Peyer's patch (tissue), 4 donors: ENCODE results near the gene SGPL1.

Source experiments
- CTCF ChIP-seq, 6 experiments: fragments of 450-650 bp in 4 of 6; fragments of 200-600 bp in 2 of 6; sonication (generic) in 1 of 6; IDR thresholded peaks; one replicate each; pipeline ENCODE4 v1.5.1; 2017 to 2019; ENCODE audit warnings: antibody characterized with exemption in 6 of 6, mild to moderate bottlenecking in 3 of 6, moderate library complexity in 1 of 6
- POLR2A ChIP-seq, 2 donors: fragments of 450-650 bp; IDR thresholded peaks; one replicate each; pipeline ENCODE4 v1.5.1; 2017; ENCODE audit warnings: antibody characterized with exemption in 2 of 2, mild to moderate bottlenecking in 2 of 2, moderate library complexity in 2 of 2

DNA sequence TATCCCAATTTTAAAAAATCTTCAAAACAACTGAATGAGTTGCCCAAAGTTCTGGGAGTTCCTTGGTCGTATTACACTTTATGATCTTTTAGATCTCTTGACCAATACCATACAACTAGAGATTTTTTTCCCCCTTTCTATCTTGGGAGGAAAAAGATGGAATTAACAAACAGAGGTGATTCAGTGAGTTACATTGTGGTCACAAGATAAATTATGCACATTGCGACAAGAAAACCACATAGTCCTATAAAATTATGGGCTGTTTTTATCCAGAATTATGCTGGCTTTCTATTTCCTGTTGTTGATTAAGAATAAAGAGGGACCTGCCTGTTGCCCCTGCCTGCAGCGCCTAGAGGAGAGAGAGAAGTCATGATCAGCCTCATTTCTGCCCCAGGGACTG is 8.2 kb upstream of the SGPL1 start:
- TF ChIP-seq CTCF (IDR thresholded peaks at IDR 0.05): no peak
- no peak for TF ChIP-seq POLR2A (IDR thresholded peaks at IDR 0.05)
